ENCODE measurements around the gene CYP24A1.

Gene CYP24A1

DNA sequence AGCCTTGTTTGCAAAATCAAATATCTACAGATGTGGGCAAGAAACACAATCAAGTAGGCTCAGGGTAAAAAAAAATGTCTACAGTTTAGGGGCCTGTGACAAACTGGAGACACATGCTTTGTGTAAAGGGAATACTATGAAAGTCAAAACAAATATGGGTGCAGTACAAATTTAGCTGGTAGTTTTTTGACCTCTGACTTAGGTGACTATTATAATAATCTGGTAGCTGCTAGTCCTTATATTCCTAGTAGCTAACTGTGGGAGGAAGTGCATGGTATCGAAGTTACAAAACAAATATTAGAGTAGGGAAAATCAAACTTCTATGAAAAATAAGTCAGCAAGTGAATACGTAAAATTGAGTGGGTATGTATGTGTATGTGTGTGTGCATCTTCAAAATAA is 35.4 kb downstream of the CYP24A1 start:
- no peak for TF ChIP-seq CTCF (IDR thresholded peaks at IDR 0.05; ENCODE audit: control insufficient read depth, insufficient read depth, low read depth, low read length, missing control alignments)
- DNase-seq (ENCODE audit: low read depth) = no peak

DNA sequence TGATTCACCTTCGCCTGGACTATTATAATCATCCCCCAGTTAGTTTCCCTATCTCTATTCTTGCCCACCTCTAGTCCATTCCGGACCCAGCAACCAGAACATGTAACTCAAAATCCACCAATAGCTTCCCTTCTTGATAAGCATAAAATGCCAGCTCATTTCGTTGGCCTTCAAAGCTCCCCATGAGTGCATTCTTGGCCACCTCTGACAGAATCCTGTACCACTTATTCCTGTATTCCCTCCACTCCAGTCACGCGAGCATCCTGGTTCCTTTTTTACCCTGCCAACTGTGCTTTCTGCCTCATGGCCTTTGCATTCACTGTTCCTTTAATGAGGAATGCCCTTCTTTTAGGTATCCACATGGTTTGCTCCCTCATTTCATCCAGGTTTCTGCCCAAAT is 36.7 kb downstream of the CYP24A1 start:
- DNase-seq (ENCODE audit: low read depth) = no peak
- no peak for TF ChIP-seq CTCF (IDR thresholded peaks at IDR 0.05; ENCODE audit: control insufficient read depth, insufficient read depth, low read depth, low read length, missing control alignments)
- no peak overlapping the region for H3K4me3 ChIP-seq (ENCODE audit: control insufficient read depth, low read depth, low read length)

More for the DNA sequence above, 35.4 kb downstream of the CYP24A1 start:
- no peak overlapping the region for H3K4me3 ChIP-seq (ENCODE audit: control insufficient read depth, low read depth, low read length)

DNA sequence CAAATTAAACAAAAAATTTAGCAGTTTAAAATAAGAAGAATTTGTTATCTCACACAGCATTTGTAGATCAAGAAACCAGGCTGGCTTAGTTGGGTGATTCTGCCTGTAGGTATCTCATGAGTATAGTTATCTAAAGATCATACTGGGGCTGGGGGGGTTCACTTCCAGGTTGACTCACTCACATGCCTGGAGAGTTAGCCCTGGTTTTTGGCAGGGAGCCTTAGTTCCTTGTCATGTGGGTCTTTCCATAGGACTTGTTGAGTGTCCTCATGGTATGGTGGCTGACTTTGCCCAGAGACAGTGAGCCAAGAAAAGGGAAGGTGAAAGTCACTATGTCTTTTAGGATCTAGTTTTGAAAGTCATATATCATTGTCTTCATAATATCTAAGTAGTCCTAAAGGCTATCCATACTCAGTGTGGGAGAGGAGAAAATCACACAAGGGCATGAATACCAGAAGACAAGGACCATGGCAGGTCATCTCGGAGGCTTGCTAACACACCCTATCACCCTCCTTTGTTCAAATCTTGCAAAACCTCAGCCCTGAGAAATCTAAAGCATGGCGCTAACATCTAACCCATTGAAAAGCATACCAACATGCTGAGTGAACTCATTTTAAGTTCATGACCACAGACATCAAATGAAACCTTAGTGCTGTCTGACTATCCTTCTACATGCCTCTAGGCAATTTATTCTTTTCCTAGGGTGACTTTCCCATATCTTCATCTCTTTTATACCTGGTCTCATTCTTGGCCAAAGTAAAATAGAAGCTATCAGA is 39.2 kb downstream of the CYP24A1 start:
- no peak for DNase-seq (ENCODE audit: low read depth)
- no peak for TF ChIP-seq CTCF (IDR thresholded peaks at IDR 0.05; ENCODE audit: control insufficient read depth, insufficient read depth, low read depth, low read length, missing control alignments)
- no peak overlapping the region for H3K4me3 ChIP-seq (ENCODE audit: control insufficient read depth, low read depth, low read length)

GRCh38 chr20:54133434-54134427 is 40.1 kb downstream of the CYP24A1 start:
- no peak overlapping the region for H3K4me3 ChIP-seq (ENCODE audit: control insufficient read depth, low read depth, low read length)
- no peak for DNase-seq (ENCODE audit: low read depth)
- no peak for TF ChIP-seq CTCF (IDR thresholded peaks at IDR 0.05; ENCODE audit: control insufficient read depth, insufficient read depth, low read depth, low read length, missing control alignments)

DNA sequence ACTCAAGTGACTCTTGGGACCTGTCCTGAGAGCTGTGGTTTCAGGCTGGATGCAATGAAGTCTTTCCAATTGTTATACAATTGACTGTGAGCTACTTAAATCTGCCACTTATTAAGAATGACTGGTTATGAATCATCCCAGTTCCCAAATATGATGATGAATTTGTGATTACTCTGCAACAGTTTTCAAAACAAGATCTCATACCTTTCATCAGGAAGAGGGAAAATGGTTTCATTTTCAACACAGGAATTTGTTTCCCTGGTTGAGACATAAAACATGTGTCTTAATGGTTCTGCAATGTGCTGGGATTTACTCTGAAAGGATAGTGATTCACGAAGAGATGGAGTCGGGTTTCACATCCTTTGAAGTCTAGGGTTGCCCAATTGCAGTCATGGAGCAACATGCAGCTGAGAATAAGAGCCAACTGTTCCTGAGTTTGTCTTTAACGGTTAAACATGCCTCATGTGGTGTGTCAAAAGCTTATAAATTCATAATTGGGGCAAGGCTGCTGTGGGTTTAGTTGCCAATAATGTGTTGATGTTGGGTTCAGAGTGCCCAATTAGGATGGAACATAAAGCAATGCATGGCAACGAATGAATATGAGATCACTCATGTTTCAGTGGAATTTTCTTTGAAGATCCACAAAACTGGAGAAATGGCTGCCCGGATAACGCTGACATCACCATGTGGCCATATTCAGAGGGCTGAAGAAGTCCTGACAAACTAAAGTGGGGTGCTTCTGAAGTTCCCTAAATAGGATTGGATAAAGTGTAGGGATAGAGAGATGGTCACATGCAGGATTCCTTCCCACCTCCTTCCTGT is 41.0 kb downstream of the CYP24A1 start:
- no peak overlapping the region for H3K4me3 ChIP-seq (ENCODE audit: control insufficient read depth, low read depth, low read length)
- TF ChIP-seq CTCF (IDR thresholded peaks at IDR 0.05; ENCODE audit: control insufficient read depth, insufficient read depth, low read depth, low read length, missing control alignments) = no peak
- DNase-seq (ENCODE audit: low read depth) = peak; percentile 97

Data from AG09309 (cell line).